Nephron (organoid): ENCODE results near the gene NKG7.
"Not testable (repeated sequence)": the region's sequence is repeated elsewhere in the genome, so short reads cannot be mapped to it uniquely, and the experiment has no call there.

Experiments
- H3K27ac Mint-ChIP-seq, 3 experiments: 2 replicates each; pipeline ENCODE4 v1.8.0; 2020; ENCODE audit warnings: mixed read lengths in 3 of 3, mild to moderate bottlenecking in 2 of 3, moderate library complexity in 1 of 3
- H3K27me3 Mint-ChIP-seq: 2 replicates; pipeline ENCODE4 v1.8.0; 2021; ENCODE audit warnings: low read depth, mild to moderate bottlenecking, moderate library complexity, mixed read lengths
- H3K36me3 Mint-ChIP-seq: 2 replicates; pipeline ENCODE4 v1.8.0; 2020; ENCODE audit warnings: low read depth, mixed read lengths
- H3K4me1 Mint-ChIP-seq: 2 replicates; pipeline ENCODE4 v1.8.0; 2020; ENCODE audit warnings: mixed read lengths
- H3K4me3 Mint-ChIP-seq, 3 experiments: 2 replicates each; pipeline ENCODE4 v1.8.0; 2020; ENCODE audit warnings: mild to moderate bottlenecking in 3 of 3, mixed read lengths in 3 of 3, moderate library complexity in 2 of 3
- H3K9me3 Mint-ChIP-seq: 2 replicates; pipeline ENCODE4 v1.8.0; 2020; ENCODE audit warnings: mixed read lengths
- TF ChIP-seq, protein P1 (sequence below), 3 experiments: fragments of 200-600 bp; sonication (generic); IDR thresholded peaks; one replicate each; pipeline ENCODE4 v1.5.0; 2021; ENCODE audit warnings: antibody characterized with exemption in 3 of 3; ENCODE audit not compliant: unreplicated experiment in 3 of 3

Gene NKG7

DNA sequence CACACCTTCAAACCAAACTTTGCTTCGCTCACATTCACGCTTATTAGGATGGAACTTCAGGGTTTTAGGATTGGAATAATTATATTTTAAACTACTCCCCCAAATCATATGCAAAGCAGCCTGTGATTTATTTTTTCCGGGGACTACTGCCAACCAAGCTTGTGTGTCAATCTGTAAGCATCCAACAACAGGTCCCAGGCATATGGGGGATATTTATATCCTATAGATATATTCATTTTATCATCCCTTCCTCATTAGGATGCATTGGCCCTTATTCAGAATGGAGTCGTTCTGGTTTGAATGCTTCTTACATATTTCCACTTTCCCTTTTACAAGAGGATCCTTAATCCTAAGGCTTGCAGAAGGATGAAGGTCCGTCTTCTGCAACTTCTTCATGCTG is 26.8 kb upstream of the NKG7 start:
- TF ChIP-seq, protein P1, sequence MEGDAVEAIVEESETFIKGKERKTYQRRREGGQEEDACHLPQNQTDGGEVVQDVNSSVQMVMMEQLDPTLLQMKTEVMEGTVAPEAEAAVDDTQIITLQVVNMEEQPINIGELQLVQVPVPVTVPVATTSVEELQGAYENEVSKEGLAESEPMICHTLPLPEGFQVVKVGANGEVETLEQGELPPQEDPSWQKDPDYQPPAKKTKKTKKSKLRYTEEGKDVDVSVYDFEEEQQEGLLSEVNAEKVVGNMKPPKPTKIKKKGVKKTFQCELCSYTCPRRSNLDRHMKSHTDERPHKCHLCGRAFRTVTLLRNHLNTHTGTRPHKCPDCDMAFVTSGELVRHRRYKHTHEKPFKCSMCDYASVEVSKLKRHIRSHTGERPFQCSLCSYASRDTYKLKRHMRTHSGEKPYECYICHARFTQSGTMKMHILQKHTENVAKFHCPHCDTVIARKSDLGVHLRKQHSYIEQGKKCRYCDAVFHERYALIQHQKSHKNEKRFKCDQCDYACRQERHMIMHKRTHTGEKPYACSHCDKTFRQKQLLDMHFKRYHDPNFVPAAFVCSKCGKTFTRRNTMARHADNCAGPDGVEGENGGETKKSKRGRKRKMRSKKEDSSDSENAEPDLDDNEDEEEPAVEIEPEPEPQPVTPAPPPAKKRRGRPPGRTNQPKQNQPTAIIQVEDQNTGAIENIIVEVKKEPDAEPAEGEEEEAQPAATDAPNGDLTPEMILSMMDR (IDR thresholded peaks at IDR 0.05; ENCODE audit: unreplicated experiment in 3 of 3): no peak
- Mint-ChIP-seq H3K9me3 (peaks cover 26% of the 10 kb centered on the region), H3K27me3 (no peaks in the 10 kb centered on the region), H3K4me3 (no peak overlapping the region), H3K4me1 (peaks cover 11% of the 10 kb centered on the region), H3K27ac (no peak overlapping the region), H3K36me3 (peaks cover 22% of the 10 kb centered on the region)

DNA sequence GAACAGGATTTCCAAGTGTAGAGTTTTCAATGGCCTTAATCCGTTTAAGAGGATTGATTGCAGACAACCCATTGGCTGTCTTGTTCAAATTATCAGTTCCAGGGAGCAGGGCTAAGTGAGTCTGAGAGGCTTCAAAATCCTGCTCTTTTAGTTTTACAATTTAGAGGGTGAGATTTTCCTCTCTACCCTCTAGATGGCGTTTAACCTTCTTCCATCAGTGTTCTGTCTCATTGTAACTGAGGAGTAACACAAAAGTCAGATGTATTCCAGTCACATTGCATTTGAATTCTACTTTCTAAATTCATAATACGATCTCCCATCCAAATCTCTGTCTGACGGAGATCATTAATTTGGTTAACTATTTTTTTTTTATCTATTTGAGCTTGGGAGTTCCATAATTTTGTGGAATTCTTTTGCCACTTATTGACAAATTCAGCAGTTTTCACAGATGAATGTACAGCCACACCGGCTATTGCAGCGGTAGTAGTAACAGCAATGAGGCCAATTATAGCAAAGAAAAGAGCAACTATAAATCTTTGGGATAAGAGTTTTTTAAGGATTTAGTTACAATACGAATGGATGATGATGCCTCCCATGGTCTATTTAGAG is 25.7 kb upstream of the NKG7 start:
- Mint-ChIP-seq H3K4me1 (peaks cover 16% of the 10 kb centered on the region), H3K9me3 (peaks cover 20% of the 10 kb centered on the region), H3K27me3 (no peaks in the 10 kb centered on the region), H3K27ac (peak overlapping the region; percentile 58 to 85 (median 67)), H3K36me3 (peaks cover 16% of the 10 kb centered on the region), H3K4me3 (peak overlapping the region in 2 of 3 experiments; percentile 28 to 39)
- TF ChIP-seq, protein P1 (IDR thresholded peaks at IDR 0.05; ENCODE audit: unreplicated experiment in 3 of 3): peak; percentile 52 to 55 (median 53)

DNA sequence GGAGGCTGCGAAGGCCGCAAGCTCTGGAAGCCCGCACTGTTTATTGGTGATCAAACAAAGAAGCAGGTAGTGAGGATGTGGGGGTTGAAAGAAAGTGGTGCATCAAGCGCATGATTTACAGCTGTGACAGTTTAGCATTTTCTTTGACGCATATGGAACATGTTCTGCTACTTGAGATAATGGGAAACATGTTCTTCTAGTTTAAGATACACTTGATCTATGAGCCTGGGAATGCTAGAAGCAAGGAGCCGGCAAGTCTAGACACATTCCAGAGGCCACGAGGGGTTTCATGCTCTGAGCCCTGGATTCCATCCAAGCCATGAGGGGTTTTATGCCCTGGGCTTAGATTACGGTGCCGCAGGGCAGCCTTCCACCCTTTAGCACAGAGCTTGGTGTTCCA is 25.0 kb upstream of the NKG7 start:
- Mint-ChIP-seq H3K4me1 (peaks cover 16% of the 10 kb centered on the region), H3K27ac (peak overlapping the region; percentile 58 to 85 (median 67)), H3K9me3 (peaks cover 15% of the 10 kb centered on the region), H3K36me3 (peaks cover 11% of the 10 kb centered on the region)
- H3K27me3 Mint-ChIP-seq, H3K4me3 Mint-ChIP-seq: not testable (repeated sequence)

DNA sequence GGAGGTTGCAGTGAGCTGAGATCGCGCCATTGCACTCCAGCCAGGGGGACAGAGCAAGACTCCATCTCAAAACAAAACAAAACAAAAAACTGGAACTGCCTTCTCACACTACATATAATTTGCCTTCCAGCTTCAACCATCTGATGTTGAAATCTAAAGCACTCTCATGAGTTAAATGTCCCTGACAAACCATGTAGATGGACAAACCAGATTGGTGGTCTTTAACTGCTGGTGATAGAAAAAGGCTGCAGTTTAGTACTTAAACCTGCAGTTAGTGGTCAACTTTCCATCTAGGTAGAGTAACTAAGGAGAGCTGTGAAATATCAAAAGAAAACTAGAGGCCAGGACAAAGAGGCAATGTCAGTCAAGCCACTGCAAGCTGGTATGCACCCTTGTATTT is 23.7 kb upstream of the NKG7 start:
- peak overlapping the region in 2 of 3 experiments; percentile 1 to 5 for H3K4me3 Mint-ChIP-seq
- H3K36me3 Mint-ChIP-seq: peaks cover 3% of the 10 kb centered on the region
- peaks cover 6% of the 10 kb centered on the region for H3K9me3 Mint-ChIP-seq
- peaks cover 16% of the 10 kb centered on the region for H3K4me1 Mint-ChIP-seq
- TF ChIP-seq, protein P1 (IDR thresholded peaks at IDR 0.05; ENCODE audit: unreplicated experiment in 3 of 3): no peak
- no peaks in the 10 kb centered on the region for H3K27me3 Mint-ChIP-seq
- H3K27ac Mint-ChIP-seq: no peak overlapping the region

- Mint-ChIP-seq H3K36me3 (no peaks in the 10 kb centered on the region), H3K4me1 (peaks cover 16% of the 10 kb centered on the region), H3K9me3 (no peaks in the 10 kb centered on the region), H3K27me3 (no peaks in the 10 kb centered on the region), H3K27ac (peak overlapping the region; percentile 96 to 98 (median 97)), H3K4me3 (peak overlapping the region; percentile 83 to 87 (median 86))
- TF ChIP-seq, protein P1 (IDR thresholded peaks at IDR 0.05; ENCODE audit: unreplicated experiment in 3 of 3): no peak
These were observed 21.8 kb upstream of the NKG7 start for GRCh38 chr19:51394050-51394836.

DNA sequence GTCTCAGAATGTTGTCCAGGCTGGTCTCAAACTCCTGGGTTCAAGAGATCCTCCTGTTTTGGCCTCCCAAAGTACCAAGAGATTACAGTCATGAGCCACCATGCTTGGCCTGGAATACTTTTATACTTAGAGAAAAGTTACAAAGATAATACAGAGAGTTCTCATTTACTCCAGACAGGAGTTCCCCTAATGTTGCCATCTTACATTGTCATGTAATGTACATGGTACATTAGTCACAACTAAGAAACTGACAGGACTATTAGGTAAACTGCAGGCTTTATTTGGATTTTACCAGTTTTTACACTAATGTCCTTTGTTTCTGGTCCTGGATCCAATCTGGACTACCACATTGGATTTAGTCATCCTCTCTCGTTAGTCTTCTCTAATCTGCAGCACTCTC is 20.2 kb upstream of the NKG7 start:
- Mint-ChIP-seq H3K36me3 (no peaks in the 10 kb centered on the region), H3K27me3 (no peaks in the 10 kb centered on the region), H3K9me3 (no peaks in the 10 kb centered on the region)

More for the DNA sequence above, 20.2 kb upstream of the NKG7 start:
- Mint-ChIP-seq H3K4me1 (peaks cover 12% of the 10 kb centered on the region), H3K27ac (peak overlapping the region; percentile 45 to 65 (median 55)), H3K4me3 (peak overlapping the region; percentile 48 to 62 (median 51))
- TF ChIP-seq, protein P1 (IDR thresholded peaks at IDR 0.05; ENCODE audit: unreplicated experiment in 3 of 3): no peak
